Mesendoderm (in vitro differentiated cells): ENCODE measurements around the gene CENPO.

Experiments used
- DNase-seq: peaks from one replicate; pipeline ENCODE4 v3.0.0; 2013
- H2AK5ac ChIP-seq: 2 replicates; pipeline ENCODE4 v1.6.1; 2013; ENCODE audit warnings: low read length, inconsistent platforms
- H2BK120ac ChIP-seq: 2 replicates; pipeline ENCODE4 v1.6.1; 2013; ENCODE audit warnings: low read depth, mild to moderate bottlenecking, low read length, moderate library complexity, mixed read lengths
- H2BK15ac ChIP-seq: replicated peaks from 2 replicates; pipeline ENCODE4 v1.6.1; 2013; ENCODE audit warnings: low read depth, mild to moderate bottlenecking, moderate library complexity
- H2BK5ac ChIP-seq: 2 replicates; pipeline ENCODE4 v1.6.1; 2013; ENCODE audit warnings: low read length, inconsistent platforms
- H3K18ac ChIP-seq: 2 replicates; pipeline ENCODE4 v1.6.1; 2013; ENCODE audit warnings: mild to moderate bottlenecking, low read length, mixed read lengths
- H3K23ac ChIP-seq: one replicate; pipeline ENCODE4 v1.6.1; 2013; ENCODE audit warnings: low read length
- H3K27ac ChIP-seq: 2 replicates; pipeline ENCODE4 v1.5.1; 2013; ENCODE audit warnings: low read depth, mild to moderate bottlenecking, inconsistent platforms, low read length, moderate library complexity
- H3K27me3 ChIP-seq: 2 replicates; pipeline ENCODE4 v1.6.1; 2013; ENCODE audit warnings: low read length, control low read depth, mild to moderate bottlenecking, inconsistent platforms; ENCODE audit not compliant: insufficient read depth, poor library complexity
- H3K36me3 ChIP-seq: 2 replicates; pipeline ENCODE4 v1.6.1; 2013; ENCODE audit warnings: low read length, inconsistent platforms; ENCODE audit not compliant: control insufficient read depth, insufficient read depth
- H3K4ac ChIP-seq: one replicate; pipeline ENCODE4 v1.6.1; 2013; ENCODE audit warnings: low read depth, mild to moderate bottlenecking, low read length, moderate library complexity
- H3K4me1 ChIP-seq: 2 replicates; pipeline ENCODE4 v1.6.1; 2013; ENCODE audit warnings: low read depth, low read length, inconsistent platforms; ENCODE audit not compliant: control insufficient read depth
- H3K4me2 ChIP-seq: 2 replicates; pipeline ENCODE4 v1.6.1; 2013; ENCODE audit warnings: low read length
- H3K4me3 ChIP-seq: 2 replicates; pipeline ENCODE4 v1.5.1; 2013; ENCODE audit warnings: mild to moderate bottlenecking, low read length
- H3K56ac ChIP-seq: one replicate; pipeline ENCODE4 v1.6.1; 2013; ENCODE audit warnings: low read length
- H3K79me1 ChIP-seq: 2 replicates; pipeline ENCODE4 v1.6.1; 2013; ENCODE audit warnings: low read length, inconsistent platforms
- H3K79me2 ChIP-seq: 2 replicates; pipeline ENCODE4 v1.6.1; 2013; ENCODE audit warnings: mild to moderate bottlenecking, low read length; ENCODE audit not compliant: control insufficient read depth, insufficient read depth
- H3K9ac ChIP-seq: 2 replicates; pipeline ENCODE4 v1.6.1; 2013; ENCODE audit warnings: low read length, inconsistent platforms
- H4K5ac ChIP-seq: one replicate; pipeline ENCODE4 v1.6.1; 2013; ENCODE audit warnings: low read length
- H4K8ac ChIP-seq: one replicate; pipeline ENCODE4 v1.6.1; 2013; ENCODE audit warnings: low read depth, mild to moderate bottlenecking, control low read depth, low read length, moderate library complexity
- WGBS: extraction: QIAGEN DNeasy Blood & Tissue Kit; methylation state at CpG from one replicate; pipeline ENCODE4 v1.1.7; 2013; ENCODE audit warnings: low lambda C conversion rate, missing lambda C conversion rate; ENCODE audit not compliant: insufficient coverage; ENCODE audit errors: extremely low coverage; 5-methylcytosine and 5-hydroxymethylcytosine counted together

CENPO gene

DNA sequence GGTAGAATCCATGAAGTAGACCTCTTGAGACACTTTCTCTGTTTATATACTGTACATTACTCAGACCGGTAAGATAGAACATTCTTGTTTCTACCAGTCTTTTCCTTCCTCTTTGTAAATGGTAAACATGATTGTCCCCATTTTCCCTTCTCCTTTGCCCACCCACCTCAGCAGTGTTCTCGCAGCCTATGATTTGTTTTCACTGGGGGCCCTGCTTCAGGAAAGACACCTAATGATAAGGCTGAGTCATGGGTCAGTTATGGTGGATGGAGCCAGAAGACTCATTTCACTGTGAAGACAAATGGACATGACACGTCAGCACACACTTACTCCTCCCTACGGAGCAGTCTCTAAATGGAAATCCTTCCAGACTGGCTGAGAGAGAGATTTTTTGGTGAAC lies 23.7 kb downstream of the CENPO start:
- Histone ChIP-seq H4K5ac (no peak overlapping the region), H3K27me3 (no peaks in the 10 kb centered on the region), H2BK5ac (no peak overlapping the region), H3K18ac (no peak overlapping the region), H2BK120ac (no peak overlapping the region), H3K36me3 (peaks cover 17% of the 10 kb centered on the region), H4K8ac (no peak overlapping the region), H3K79me2 (peaks cover 14% of the 10 kb centered on the region), H3K4ac (no peak overlapping the region), H3K4me2 (no peak overlapping the region), H3K4me1 (peaks cover 4% of the 10 kb centered on the region), H3K9ac (no peak overlapping the region), H2AK5ac (no peak overlapping the region), H3K27ac (no peak overlapping the region), H3K23ac (no peak overlapping the region), H3K56ac (no peak overlapping the region), H3K4me3 (no peak overlapping the region), H2BK15ac (no peak overlapping the region), H3K79me1 (peaks cover 17% of the 10 kb centered on the region)
- WGBS, result no CpG with 5 or more reads among the region's 4 CpGs
- DNase-seq, result no peak

DNA sequence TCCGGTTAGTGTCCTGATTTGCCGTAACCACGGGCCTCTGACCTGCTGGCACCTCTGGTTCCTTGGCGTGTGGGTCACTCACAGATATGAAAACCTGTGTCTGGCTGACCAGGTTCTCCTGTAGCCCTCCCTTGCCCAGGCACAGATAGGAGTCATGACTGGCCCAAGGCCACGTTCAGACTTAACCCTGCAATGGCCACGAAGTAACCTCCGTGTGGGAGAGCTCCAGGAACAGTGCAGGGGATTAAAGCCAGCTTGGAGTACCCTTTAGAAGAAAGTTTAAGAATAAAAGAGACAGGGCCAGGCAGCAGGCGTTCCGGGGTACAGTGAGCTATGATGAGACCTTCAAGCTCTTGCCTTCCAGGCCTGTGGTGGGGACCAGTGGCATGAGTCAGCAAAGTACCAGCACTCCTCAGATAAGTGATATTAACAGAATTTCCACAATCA lies 25.5 kb downstream of the CENPO start:
- Histone ChIP-seq H3K79me1 (peaks cover 11% of the 10 kb centered on the region), H4K8ac (no peak overlapping the region), H3K36me3 (peaks cover 15% of the 10 kb centered on the region), H3K18ac (no peak overlapping the region), H3K4me3 (no peak overlapping the region), H2AK5ac (no peak overlapping the region), H3K27me3 (no peaks in the 10 kb centered on the region), H3K56ac (no peak overlapping the region), H2BK15ac (no peak overlapping the region), H2BK120ac (no peak overlapping the region), H3K4ac (no peak overlapping the region), H3K27ac (no peak overlapping the region), H3K4me1 (peaks cover 6% of the 10 kb centered on the region), H3K79me2 (peaks cover 6% of the 10 kb centered on the region), H2BK5ac (no peak overlapping the region), H3K23ac (no peak overlapping the region), H3K4me2 (no peak overlapping the region), H4K5ac (no peak overlapping the region), H3K9ac (no peak overlapping the region)
- no peak for DNase-seq
- no CpG with 5 or more reads among the region's 9 CpGs for WGBS

- Histone ChIP-seq H3K4me1 (peaks cover 6% of the 10 kb centered on the region), H2BK15ac (no peak overlapping the region), H3K56ac (no peak overlapping the region), H3K4ac (no peak overlapping the region), H3K4me2 (no peak overlapping the region), H2BK5ac (no peak overlapping the region), H4K8ac (no peak overlapping the region), H3K27ac (no peak overlapping the region), H3K9ac (no peak overlapping the region), H3K36me3 (peaks cover 16% of the 10 kb centered on the region), H4K5ac (no peak overlapping the region), H3K4me3 (no peak overlapping the region), H3K18ac (no peak overlapping the region), H3K79me2 (peaks cover 2% of the 10 kb centered on the region), H3K79me1 (peaks cover 5% of the 10 kb centered on the region), H3K27me3 (no peaks in the 10 kb centered on the region), H3K23ac (no peak overlapping the region), H2AK5ac (no peak overlapping the region), H2BK120ac (no peak overlapping the region)
- WGBS, result no CpG with 5 or more reads among the region's 21 CpGs
- no peak for DNase-seq
Measured at GRCh38 chr2:24819442-24820174, 26.4 kb downstream of the CENPO start.

- Histone ChIP-seq H3K4me1 (peaks cover 6% of the 10 kb centered on the region), H3K4me2 (no peak overlapping the region), H3K36me3 (peaks cover 15% of the 10 kb centered on the region), H4K8ac (no peak overlapping the region), H4K5ac (no peak overlapping the region), H2BK15ac (no peak overlapping the region), H3K4ac (no peak overlapping the region), H3K23ac (no peak overlapping the region), H2BK120ac (no peak overlapping the region), H2AK5ac (no peak overlapping the region), H3K79me2 (peaks cover 2% of the 10 kb centered on the region), H3K4me3 (no peak overlapping the region), H3K79me1 (peaks cover 4% of the 10 kb centered on the region), H3K27me3 (no peaks in the 10 kb centered on the region), H3K18ac (no peak overlapping the region), H3K9ac (no peak overlapping the region), H3K56ac (no peak overlapping the region), H3K27ac (no peak overlapping the region), H2BK5ac (no peak overlapping the region)
- no peak for DNase-seq
- no CpG with 5 or more reads among the region's 7 CpGs for WGBS
Measured at GRCh38 chr2:24820175-24820513, 26.9 kb downstream of the CENPO start.

DNA sequence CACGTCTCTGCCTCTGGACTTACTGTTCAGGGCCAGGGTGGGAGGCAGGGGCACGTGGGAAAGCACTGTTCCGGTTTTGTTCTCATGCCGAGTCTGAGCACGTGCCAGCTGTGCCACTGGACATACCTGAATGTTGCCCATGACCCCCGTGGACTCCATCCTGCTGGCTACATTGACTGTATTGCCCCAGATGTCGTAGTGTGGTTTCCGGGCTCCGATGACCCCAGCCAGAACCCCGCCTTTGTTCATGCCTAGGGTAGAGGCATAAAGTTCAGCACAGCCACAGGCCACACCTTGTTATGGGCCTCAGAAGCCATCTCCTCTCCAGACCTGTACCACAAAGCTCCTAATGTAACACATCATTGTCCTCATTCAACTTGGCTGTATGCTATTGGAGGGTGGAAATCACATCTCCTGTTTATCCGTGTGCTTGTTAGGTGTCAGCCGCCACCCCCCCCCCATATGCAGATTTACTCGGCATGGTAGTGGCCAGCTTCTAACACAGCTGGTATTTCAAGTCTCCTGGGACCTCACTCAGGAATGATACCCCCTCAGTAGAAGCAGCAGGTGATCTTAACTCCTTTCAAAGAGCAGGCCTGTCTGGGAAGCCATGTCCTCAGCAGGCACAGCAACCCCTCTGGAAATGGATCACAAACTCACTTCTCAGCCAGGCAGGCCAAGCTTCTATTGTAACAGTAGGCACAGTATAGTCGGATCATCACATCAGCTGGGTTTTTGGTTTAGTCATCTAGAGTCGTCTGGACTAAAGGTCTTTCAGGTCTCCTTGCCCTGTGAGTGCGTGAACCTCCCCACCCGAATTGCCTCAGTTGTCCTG lies 27.6 kb downstream of the CENPO start:
- H3K18ac ChIP-seq, result no peak overlapping the region
- H3K56ac ChIP-seq, result peak overlapping the region; percentile 27
- H2AK5ac ChIP-seq, result no peak overlapping the region
- no peak overlapping the region for H3K9ac ChIP-seq
- no CpG with 5 or more reads among the region's 17 CpGs for WGBS
- H3K36me3 ChIP-seq, result peaks cover 15% of the 10 kb centered on the region
- DNase-seq, result peak; percentile 56
- no peak overlapping the region for H3K27ac ChIP-seq
- no peak overlapping the region for H2BK120ac ChIP-seq
- no peak overlapping the region for H3K4me3 ChIP-seq
- H2BK15ac ChIP-seq, result no peak overlapping the region
- peak overlapping the region; percentile 25 for H3K23ac ChIP-seq
- no peak overlapping the region for H3K4me2 ChIP-seq
- no peak overlapping the region for H3K4ac ChIP-seq
- no peak overlapping the region for H4K5ac ChIP-seq
- peaks cover 6% of the 10 kb centered on the region for H3K4me1 ChIP-seq
- peaks cover 2% of the 10 kb centered on the region for H3K79me1 ChIP-seq
- no peaks in the 10 kb centered on the region for H3K79me2 ChIP-seq
- H2BK5ac ChIP-seq, result no peak overlapping the region
- no peak overlapping the region for H4K8ac ChIP-seq
- no peaks in the 10 kb centered on the region for H3K27me3 ChIP-seq
